AG10803 (cell line): ENCODE data around the gene KCNQ1OT1.
A peak's percentile ranks its signal among the peaks of the same experiment; 100 is the strongest.

ENCODE experiments used
- DNase-seq: peaks from one replicate; pipeline ENCODE4 v3.0.0; 2010; ENCODE audit warnings: low read depth
- H3K4me3 ChIP-seq: 2 replicates; pipeline ENCODE4 v1.5.1; 2011; ENCODE audit warnings: mild to moderate bottlenecking, low read length, control low read depth
- TF ChIP-seq, protein P1 (sequence below): conservative IDR thresholded peaks from 2 replicates; pipeline ENCODE4 v1.5.1; 2011; ENCODE audit warnings: mild to moderate bottlenecking, low read length, control low read depth, inconsistent platforms

KCNQ1OT1 gene

DNA sequence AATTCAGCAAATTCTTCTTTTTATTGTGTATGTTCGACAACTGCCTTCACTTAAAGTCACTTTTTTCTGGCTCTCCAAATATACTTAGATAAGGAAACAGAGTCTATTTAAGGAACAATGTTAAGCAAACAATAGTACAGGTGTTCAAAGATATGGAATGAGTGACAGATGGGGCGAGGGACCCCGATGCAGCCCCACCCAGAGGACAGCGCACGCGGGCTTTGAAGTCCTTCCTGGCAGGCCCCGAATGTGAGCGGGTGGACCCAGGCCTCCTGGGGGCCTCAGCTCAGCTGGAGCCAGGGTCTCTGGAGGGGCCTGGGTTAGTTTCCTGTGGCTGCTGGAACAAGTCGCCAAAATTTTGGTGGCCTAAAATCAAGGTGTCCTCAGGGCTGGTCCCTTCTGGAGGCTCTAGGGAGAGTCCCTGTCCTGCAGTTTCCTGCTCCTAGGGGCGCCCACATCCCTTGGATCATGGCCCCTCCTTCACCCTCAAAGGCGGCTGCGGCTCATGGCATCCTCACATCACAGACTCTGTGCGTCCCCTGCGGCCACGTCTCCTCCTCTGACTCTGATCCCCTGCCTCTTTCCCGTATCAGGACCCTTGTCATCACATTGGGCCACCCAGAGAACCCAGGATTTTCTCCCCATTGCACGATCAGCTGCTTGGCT lies 40.6 kb upstream of the KCNQ1OT1 start:
- H3K4me3 ChIP-seq, result no peak overlapping the region

DNA sequence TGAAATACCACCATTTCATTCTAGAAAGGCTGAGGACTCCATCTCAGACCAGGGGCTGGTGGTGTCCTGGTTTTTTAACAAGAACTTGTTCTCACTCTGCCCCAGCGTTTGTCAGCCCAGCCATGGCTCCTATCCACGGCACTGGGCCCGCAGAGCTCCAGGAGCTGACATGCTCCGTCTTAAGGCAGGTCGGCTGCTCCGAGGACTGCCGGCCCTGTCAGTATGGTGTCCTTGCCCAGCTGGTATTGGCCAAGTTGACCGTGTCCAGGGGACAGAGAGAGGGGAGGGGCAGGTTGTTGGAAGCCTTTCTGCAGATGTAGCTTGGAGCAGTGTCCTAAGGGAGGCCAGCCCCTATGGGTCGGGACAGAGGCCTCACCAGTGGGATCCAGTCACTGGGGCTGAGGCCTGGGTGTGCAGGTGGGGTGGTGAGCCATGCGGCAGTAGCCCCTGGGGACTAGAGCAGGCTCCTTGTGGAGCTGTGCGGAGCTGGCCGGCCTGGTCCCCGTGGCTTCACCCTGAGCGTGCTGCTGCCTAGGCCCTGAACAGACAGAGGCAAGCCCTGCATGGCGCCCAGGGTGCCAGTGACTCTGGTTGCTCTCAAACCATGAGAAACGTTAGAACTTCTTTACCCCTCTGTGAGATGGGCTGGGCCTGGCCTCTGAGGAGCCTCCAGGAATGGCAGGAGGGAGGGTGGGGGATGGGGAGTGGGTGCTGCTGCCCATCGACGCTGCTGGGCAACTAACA lies 39.9 kb upstream of the KCNQ1OT1 start:
- no peak overlapping the region for H3K4me3 ChIP-seq
- DNase-seq, result no peak
- TF ChIP-seq, protein P1, sequence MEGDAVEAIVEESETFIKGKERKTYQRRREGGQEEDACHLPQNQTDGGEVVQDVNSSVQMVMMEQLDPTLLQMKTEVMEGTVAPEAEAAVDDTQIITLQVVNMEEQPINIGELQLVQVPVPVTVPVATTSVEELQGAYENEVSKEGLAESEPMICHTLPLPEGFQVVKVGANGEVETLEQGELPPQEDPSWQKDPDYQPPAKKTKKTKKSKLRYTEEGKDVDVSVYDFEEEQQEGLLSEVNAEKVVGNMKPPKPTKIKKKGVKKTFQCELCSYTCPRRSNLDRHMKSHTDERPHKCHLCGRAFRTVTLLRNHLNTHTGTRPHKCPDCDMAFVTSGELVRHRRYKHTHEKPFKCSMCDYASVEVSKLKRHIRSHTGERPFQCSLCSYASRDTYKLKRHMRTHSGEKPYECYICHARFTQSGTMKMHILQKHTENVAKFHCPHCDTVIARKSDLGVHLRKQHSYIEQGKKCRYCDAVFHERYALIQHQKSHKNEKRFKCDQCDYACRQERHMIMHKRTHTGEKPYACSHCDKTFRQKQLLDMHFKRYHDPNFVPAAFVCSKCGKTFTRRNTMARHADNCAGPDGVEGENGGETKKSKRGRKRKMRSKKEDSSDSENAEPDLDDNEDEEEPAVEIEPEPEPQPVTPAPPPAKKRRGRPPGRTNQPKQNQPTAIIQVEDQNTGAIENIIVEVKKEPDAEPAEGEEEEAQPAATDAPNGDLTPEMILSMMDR, result no peak

More for the DNA sequence above, 40.6 kb upstream of the KCNQ1OT1 start:
- DNase-seq, result no peak
- TF ChIP-seq, protein P1, result no peak

DNA sequence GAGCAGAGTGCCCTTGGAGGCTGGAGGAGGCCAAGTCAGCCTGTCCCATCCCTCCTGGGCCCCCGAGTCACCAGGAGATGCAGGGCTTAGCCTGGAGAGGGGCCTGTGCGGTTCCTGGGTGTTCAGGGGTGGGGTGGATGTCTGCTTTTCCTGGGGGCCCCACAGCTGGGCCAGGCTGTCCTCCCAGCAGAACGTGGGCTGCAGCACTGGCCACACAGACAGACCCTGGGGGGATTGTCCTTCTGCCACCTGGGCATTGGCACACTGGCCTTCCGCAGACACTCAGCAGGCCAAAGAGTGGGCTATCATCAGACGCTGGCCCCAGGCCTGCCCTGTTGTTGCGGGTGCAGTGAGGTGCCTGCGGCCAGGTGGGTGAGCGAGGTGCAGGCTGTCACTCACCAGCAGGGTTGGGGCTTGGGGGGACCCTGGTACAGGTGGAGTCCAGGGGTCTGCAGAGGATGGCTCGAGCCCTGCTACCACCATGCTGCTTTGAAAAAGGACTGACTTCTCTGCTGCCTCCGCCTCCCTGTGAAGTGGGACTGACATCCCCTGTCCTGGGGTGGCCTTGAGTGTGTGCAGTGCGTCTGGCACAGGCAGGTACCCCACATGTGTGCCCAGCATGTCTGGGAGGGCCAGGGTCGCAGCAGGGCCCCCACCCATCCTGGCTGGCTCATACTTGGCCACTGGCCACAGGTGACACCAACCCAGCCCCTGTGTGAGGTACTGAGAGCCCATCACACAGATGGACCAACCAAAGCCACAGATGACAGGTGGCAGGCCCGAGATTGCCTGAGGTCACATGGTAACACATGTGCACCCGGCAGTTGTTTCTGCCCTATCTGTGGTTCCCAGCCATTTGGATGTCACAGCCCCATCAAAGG lies 39.0 kb upstream of the KCNQ1OT1 start:
- no peak overlapping the region for H3K4me3 ChIP-seq
- TF ChIP-seq, protein P1, result no peak
- DNase-seq, result no peak

DNA sequence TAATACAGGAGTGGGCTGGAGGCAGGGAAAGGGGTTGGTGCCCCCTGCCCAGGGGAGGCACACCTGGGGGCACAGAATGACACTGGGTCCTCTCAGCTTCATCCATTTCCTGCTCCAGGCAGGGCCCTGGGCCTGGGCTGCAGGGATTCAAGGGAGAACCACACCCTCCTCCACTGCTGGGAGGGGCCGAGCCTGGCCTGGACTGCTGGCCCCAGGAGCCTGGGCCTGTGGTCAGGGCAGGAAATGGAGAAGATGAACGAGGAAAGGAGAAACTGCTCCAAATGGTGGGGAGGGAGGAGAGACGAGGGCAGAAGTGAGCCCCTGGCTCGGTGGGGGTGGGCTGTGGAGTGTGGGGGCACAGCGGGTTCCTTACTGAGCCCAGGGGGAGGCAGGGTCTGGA lies 38.1 kb upstream of the KCNQ1OT1 start:
- TF ChIP-seq, protein P1, result no peak
- DNase-seq, result peak; percentile 24
- H3K4me3 ChIP-seq, result no peak overlapping the region

DNA sequence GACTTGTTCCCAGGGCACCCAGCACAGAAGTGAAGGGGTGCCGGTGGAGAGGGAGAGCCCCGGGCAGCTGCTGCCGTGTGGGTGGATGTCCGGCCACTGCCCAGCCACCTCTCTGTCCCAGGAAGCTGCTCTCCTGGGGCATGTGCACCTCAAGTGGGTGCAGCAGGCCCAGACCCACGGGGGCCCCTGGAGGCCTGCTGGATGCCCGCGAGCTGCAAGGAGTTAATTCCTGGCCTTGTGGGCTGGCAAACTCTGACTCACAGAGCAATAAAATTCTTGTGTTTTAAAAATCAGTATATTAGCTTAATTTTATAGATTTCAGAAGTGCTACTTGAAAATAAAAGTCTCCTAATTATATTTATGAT lies 37.4 kb upstream of the KCNQ1OT1 start:
- TF ChIP-seq, protein P1, result no peak
- DNase-seq, result no peak

DNA sequence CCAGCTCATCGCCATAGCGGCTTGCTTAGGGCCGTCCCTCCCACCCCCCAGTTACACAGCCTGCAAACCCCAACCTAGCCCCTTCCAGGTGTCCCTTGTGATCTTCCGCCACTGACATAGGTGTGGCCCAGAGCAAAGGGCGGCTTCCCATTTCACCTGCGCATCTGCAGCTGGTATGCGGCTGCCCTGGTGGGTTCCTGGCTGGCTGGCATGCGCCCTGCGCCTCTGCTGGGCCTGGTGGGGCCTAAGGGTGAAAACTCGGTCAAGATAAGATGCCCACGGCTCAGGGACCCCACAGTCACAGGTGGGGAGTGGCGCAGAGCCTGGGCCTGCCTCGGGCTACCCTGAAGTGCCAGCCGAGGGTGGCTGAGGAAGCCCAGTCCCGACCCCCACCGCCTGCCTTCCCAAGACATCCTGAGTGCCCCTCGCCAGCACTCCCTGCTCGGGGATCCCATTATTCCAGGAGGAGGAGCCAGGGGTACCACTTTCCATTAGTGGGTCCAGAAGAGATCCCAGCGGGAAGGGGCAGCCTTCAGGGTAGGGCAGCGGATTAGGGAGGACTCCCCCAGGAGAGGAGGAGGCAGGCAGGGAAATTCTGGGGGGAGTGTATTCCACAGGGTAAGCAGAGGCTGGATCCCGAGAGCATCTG lies 36.9 kb upstream of the KCNQ1OT1 start:
- TF ChIP-seq, protein P1, result no peak
- no peak overlapping the region for H3K4me3 ChIP-seq
- no peak for DNase-seq

More for the DNA sequence above, 37.4 kb upstream of the KCNQ1OT1 start:
- no peak overlapping the region for H3K4me3 ChIP-seq
